Caki2 (cell line): ENCODE data around the gene SNX27. TPM values are rescaled to one million over a fixed set of nuclear protein-coding genes. Genes with fewer than 3 reads are reported as not detected.
A peak's percentile ranks its signal among the peaks of the same experiment; 100 is the strongest.
"Not testable (repeated sequence)": the region's sequence is repeated elsewhere in the genome, so short reads cannot be mapped to it uniquely, and the experiment has no call there.

Experiments used
- DNase-seq: peaks from one replicate; pipeline ENCODE4 v3.0.0-alpha.2; 2015; ENCODE audit warnings: low read depth
- in situ Hi-C: cut with HindIII; loops from 2 replicates; pipeline ENCODE4 v1.10.0; 2016; ENCODE audit warnings: low sequenced_read_pairs, low pct_unique_long_range_greater_than_20kb, mixed read lengths
- total RNA-seq: library from RNA; depleted of rRNA; stranded (reverse); fragments of >200 nt; shearing (Covaris generic); gene quantifications from 2 replicates; pipeline ENCODE4 v1.2.3, GENCODE V29; 2014; ENCODE audit warnings: low replicate concordance

SNX27 gene
- total RNA-seq, 1 experiment from 2014 or later, result 32.6 TPM

DNA sequence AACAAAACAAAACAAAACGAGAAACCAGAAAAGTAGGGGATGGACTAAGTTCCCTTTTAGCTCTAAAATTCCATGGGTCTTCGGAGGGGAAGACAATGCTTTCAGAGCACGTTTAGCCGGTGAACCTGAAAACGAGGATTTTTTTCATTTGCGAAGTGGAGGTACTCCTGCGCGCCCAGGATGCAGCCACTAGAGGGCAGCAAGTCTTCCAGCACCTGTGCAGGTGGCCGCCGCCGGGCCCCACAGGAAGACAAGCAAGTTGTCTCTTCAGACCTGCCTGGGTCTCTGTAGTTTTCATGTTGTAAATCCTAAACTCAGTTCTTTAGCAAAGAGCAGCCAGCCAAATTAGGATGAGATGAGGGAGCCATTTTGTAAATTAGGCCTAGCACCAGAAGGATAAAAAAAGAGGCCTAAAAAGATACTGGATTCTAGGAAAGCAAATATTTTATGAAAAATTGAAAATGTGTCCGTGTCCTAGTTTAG is 17.7 kb upstream of the SNX27 start:
- DNase-seq, result peak; percentile 47
- in situ Hi-C loops, result no loop called here

- in situ Hi-C loops, result no loop called here
- peak; percentile 91 for DNase-seq
These were observed 15.5 kb upstream of the SNX27 start for GRCh38 chr1:151596166-151596953.

DNA sequence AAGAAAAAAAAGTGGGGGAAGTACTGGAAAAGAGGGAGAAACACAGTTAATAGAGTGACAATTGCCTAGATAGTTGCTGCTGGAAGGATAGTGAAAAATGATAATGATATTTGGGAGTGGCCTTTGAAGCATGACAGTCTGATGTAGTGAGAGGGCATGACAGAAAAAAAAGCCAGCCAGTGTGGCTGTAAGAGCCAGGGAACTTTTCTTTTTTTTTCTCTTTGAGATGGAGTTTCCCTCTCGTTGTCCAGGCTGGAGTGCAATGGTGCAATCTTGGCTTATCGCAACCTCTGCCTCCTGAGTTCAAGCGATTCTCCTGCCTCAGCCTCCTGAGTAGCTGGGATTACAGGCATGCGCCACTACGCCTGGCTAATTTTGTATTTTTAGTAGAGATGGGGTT is 9.3 kb upstream of the SNX27 start:
- in situ Hi-C loops, DNase-seq: not testable (repeated sequence)

DNA sequence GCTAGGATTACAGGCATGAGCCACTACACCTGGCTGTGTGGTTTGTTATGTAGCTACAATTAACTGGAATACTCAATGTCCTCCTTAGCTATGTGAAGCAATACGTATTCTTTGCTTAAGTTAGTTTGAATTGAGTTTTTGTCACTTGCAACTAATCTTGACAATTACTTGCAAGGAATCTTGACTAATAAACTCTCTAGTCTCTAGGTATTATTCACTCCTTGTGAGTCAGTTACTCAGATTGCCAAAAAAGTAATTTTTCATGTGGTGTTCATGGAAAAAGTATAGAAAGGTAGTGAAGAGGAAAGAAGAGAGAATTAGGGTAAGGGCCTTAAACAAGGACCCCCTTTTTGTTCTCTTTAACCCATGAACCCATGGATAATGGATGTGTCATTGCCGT is 7.6 kb upstream of the SNX27 start:
- in situ Hi-C loops, result no loop called here
- no peak for DNase-seq

DNA sequence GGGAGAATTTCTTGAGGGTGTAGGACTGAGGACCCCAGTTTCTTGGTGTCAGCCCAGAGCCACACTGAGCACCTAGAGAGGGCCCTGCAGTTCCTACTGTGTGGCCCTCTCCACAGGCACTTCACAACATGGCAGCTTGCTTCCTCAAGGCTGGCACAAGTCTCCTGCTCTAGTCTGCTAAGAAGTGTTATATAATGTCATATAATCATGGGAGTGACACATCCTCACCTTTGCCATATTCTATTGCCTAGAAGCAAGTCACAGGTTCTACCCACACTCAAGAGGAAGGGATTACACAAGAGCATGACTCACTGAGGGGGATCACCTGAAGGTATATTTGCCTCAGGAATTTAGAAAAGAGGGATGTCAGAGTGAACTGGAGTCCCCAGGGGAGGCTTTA is 5.5 kb upstream of the SNX27 start:
- in situ Hi-C loops, result no loop called here
- peak; percentile 73 for DNase-seq

DNA sequence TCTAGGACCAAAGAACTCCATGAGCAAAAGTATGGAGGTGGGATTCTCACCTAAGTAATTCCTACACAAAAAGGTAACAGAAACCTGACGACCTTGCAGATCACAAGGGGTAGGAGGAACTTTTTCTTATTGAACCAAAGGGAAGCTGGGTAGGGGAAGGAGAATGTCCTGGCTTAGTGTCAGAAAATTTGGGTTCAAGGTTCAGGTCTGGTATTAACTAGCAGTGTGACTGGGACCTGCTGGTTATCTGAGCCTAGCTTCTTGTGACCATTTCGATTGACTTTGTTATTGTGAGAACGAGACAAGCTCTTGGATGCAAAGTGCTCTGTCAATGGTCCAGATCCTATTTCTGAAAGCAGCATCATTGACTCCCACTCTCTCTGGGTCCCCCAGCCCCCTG is 5.0 kb upstream of the SNX27 start:
- in situ Hi-C loops, result no loop called here
- no peak for DNase-seq

- in situ Hi-C loops, result no loop called here
- no peak for DNase-seq
These were observed 1.7 kb upstream of the SNX27 start for GRCh38 chr1:151610142-151610541.

DNA sequence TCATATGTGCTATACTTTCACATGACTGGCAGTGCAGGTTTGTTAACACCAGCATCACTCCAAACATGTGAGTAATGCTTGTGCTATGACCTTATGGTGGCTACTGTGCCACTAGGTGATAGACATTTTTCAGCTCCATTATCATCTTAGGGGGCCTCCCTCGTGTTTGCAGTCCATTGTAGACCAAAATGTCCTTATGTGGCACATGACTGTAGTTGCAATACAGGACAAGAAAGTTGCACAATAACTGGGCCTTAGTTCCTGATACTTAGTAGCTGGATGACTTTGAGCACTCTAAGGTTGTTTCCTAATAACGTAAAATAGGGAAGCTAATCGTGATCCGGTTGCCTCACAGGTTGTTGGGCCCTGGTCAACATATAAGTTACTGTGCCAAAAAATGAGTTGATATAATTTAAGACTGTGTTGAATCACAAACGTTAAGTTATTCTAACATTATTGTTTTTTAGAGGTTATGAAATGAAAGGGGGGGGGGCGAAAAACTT is 511 bp upstream of the SNX27 start:
- DNase-seq, result peak; percentile 46
- in situ Hi-C loops, result no loop called here

GRCh38 chr1:151612501-151613281 is 841 bp downstream of the SNX27 start:
- DNase-seq, result no peak
- in situ Hi-C loops, result no loop called here

DNA sequence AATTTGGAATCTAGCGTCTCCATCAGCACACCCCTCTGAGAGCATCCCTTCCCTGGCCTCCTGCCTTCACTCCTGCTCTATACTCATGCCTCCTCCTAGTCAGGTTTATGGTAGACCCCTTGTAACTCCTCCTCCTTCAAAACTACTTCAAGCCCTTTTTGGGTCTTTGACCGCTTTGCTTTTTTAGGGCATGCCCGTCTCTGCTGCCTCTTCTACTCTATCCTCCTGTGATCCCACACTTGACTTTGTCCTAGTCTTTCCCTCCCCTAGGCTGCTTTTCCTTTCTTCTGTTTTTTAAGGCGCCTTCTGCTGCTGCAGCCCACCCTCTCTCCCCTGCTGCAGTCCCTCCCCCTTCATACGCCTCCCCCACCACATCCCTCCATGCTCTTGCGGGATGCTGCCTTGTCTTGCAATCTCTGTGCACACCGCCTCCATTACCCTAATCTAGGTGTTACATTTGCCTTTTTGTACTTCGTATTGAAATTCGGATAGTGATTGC is 1.5 kb downstream of the SNX27 start:
- no peak for DNase-seq
- in situ Hi-C loops, result no loop called here

DNA sequence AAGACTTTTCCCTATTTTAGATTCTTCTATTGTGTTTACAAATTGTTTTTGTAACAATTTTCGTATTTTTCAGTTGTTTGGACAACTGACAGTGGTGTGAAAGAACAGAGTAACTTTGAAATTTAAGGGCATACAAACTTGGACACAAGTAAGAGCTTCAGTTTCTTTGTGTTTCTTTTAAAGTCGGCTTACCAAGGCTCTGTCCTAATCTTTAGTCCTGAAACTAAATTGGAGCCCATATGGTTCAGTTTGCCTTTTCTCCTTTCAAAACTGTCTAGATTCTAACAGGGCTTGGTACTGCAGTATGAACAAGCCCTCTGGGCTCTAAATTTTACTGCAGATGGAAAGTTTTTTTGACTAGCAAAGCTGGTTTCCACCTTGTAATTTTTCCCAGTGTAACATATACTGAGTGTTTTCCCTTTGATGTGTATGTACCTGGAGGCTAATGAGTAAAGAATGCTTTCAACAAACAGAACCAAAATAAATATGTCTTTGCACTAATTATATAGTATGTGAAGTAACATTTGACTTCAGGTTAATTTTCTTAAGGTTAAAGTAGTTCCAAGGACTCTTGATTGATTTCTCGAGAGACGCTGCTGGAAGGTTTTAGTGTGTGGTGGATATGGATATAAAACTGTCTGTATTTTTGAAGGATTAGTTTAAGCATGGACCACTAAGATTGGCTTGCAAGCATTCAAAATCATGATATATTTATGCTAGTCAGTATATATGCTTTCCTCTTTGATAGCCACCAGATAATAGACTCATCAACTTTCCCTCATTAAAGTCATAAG is 4.1 kb downstream of the SNX27 start:
- DNase-seq, result no peak
- in situ Hi-C loops, result no loop called here

GRCh38 chr1:151616505-151616849 is 4.6 kb downstream of the SNX27 start:
- no peak for DNase-seq

DNA sequence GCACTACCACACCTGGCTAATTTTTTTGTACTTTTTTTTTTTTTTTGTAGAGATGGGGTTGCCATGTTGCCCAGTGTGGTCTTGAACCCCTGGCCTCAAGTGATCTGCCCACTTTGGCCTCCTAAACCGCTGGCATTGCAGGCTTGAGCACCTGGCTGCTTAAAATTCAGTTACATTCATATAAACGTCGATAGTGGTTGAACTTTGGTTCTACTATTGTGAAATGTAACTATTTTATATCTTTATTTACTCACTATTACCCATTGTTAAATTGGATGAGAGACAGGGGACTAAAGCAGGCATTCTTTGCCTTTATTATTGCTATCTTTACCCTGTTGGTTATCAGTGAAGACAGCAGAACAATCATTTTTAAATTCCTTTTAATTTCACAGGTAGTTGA is 6.2 kb downstream of the SNX27 start:
- in situ Hi-C loops, result no loop called here
- no peak for DNase-seq

More at GRCh38 chr1:151616505-151616849, 4.6 kb downstream of the SNX27 start:
- in situ Hi-C loops, result no loop called here

- in situ Hi-C loops, result no loop called here
- no peak for DNase-seq
These were observed 6.6 kb downstream of the SNX27 start for GRCh38 chr1:151618470-151618869.

- DNase-seq, in situ Hi-C loops: not testable (repeated sequence)
These were observed 7.1 kb downstream of the SNX27 start for GRCh38 chr1:151618996-151619395.

GRCh38 chr1:151619489-151620093 is 7.7 kb downstream of the SNX27 start:
- DNase-seq, result no peak
- in situ Hi-C loops, result no loop called here

DNA sequence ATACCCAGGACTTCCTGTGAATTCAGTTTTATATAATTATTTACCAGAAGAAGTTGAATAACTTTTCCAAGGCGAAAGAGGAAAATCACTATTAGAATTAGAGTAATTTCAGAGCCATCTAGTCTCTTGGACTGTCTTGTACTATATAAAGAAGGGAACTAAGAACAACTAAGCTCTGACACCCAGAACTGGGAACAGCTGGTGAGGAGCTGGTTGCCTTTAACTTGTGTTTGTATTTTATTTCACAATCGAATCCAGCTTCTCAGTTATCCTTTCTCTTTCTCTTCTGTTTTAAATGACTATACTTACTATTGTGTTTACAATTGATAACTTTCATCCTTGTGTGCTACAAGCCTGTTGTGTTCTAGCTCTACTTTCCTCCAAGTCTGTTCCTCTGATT is 8.4 kb downstream of the SNX27 start:
- DNase-seq, result no peak
- in situ Hi-C loops, result no loop called here

GRCh38 chr1:151621351-151621750 is 9.5 kb downstream of the SNX27 start:
- in situ Hi-C loops, result no loop called here

More at GRCh38 chr1:151621351-151621750, 9.5 kb downstream of the SNX27 start:
- DNase-seq, result no peak
